Loucy (cell line): ENCODE results near the gene PAK2.
A peak's percentile ranks its signal among the peaks of the same experiment; 100 is the strongest.
"Not testable (repeated sequence)": the region's sequence is repeated elsewhere in the genome, so short reads cannot be mapped to it uniquely, and the experiment has no call there.

Source experiments
- H2AFZ ChIP-seq: fragments of 200-600 bp; sonication (generic); 2 replicates; pipeline ENCODE4 v1.6.0; 2016; ENCODE audit warnings: antibody characterized with exemption, mild to moderate bottlenecking, low read length, moderate library complexity
- H3F3A ChIP-seq: fragments of 200-600 bp; 2 replicates; pipeline ENCODE4 v1.6.0; 2016; ENCODE audit warnings: antibody characterized with exemption, low read depth, mild to moderate bottlenecking
- H3K27me3 ChIP-seq: fragments of 200-600 bp; sonication (generic); 2 replicates; pipeline ENCODE4 v1.6.1; 2014; ENCODE audit warnings: low read length, mild to moderate bottlenecking; ENCODE audit not compliant: insufficient read depth, poor library complexity, severe bottlenecking
- H3K36me3 ChIP-seq: fragments of 200-600 bp; sonication (generic); 2 replicates; pipeline ENCODE4 v1.6.1; 2016; ENCODE audit warnings: low read length; ENCODE audit not compliant: insufficient read depth
- H3K4me1 ChIP-seq: fragments of 200-600 bp; sonication (generic); 2 replicates; pipeline ENCODE4 v1.5.1; 2014; ENCODE audit warnings: low read length, mild to moderate bottlenecking; ENCODE audit not compliant: insufficient read depth, poor library complexity, severe bottlenecking
- H3K4me2 ChIP-seq: fragments of 200-600 bp; sonication (generic); 2 replicates; pipeline ENCODE4 v1.6.0; 2014; ENCODE audit warnings: antibody characterized with exemption, low read length, low read depth, mild to moderate bottlenecking; ENCODE audit not compliant: poor library complexity, severe bottlenecking
- H3K4me3 ChIP-seq: fragments of 200-600 bp; sonication (generic); 2 replicates; pipeline ENCODE4 v1.5.1; 2014; ENCODE audit warnings: low read length, mild to moderate bottlenecking, mixed read lengths; ENCODE audit not compliant: poor library complexity, severe bottlenecking
- H3K79me2 ChIP-seq: fragments of 200-600 bp; sonication (generic); 2 replicates; pipeline ENCODE4 v1.6.1; 2014; ENCODE audit warnings: low read length; ENCODE audit not compliant: insufficient read depth
- H3K9ac ChIP-seq: fragments of 200-600 bp; sonication (generic); 2 replicates; pipeline ENCODE4 v1.6.0; 2014; ENCODE audit warnings: mild to moderate bottlenecking, low read depth, low read length, moderate library complexity; ENCODE audit not compliant: poor library complexity, severe bottlenecking
- H3K9me2 ChIP-seq: fragments of 200-600 bp; sonication (generic); replicated peaks from 2 replicates; pipeline ENCODE4 v1.6.1; 2016; ENCODE audit warnings: low read depth, low read length, mixed read lengths
- H3K9me3 ChIP-seq: fragments of 200-600 bp; sonication (generic); 2 replicates; pipeline ENCODE4 v1.6.1; 2014; ENCODE audit warnings: mild to moderate bottlenecking, antibody characterized with exemption, low read length, low read depth; ENCODE audit not compliant: insufficient read depth
- H4K20me1 ChIP-seq: fragments of 200-600 bp; sonication (generic); 2 replicates; pipeline ENCODE4 v1.6.0; 2014; ENCODE audit warnings: antibody characterized with exemption, low read length, mild to moderate bottlenecking; ENCODE audit not compliant: insufficient read depth, poor library complexity, severe bottlenecking
- EZH2phosphoT487 ChIP-seq: fragments of 200-600 bp; IDR thresholded peaks from 2 replicates; pipeline ENCODE4 v1.6.1; 2018; ENCODE audit warnings: antibody characterized with exemption, mild to moderate bottlenecking, moderate library complexity, borderline replicate concordance
- TF ChIP-seq, protein P1 (sequence below): fragments of 200-600 bp; sonication (generic); conservative IDR thresholded peaks from 2 replicates; pipeline ENCODE4 v1.5.1; 2014; ENCODE audit warnings: mild to moderate bottlenecking, antibody characterized with exemption, low read length

Gene PAK2

GRCh38 chr3:196872316-196872715 is 132.7 kb downstream of the PAK2 start:
- H3K9ac ChIP-seq: no peak overlapping the region
- peaks cover 16% of the 10 kb centered on the region for H3K4me1 ChIP-seq
- peaks cover 91% of the 10 kb centered on the region for H3K79me2 ChIP-seq
- no peak for TF ChIP-seq EZH2phosphoT487
- TF ChIP-seq, protein P1, sequence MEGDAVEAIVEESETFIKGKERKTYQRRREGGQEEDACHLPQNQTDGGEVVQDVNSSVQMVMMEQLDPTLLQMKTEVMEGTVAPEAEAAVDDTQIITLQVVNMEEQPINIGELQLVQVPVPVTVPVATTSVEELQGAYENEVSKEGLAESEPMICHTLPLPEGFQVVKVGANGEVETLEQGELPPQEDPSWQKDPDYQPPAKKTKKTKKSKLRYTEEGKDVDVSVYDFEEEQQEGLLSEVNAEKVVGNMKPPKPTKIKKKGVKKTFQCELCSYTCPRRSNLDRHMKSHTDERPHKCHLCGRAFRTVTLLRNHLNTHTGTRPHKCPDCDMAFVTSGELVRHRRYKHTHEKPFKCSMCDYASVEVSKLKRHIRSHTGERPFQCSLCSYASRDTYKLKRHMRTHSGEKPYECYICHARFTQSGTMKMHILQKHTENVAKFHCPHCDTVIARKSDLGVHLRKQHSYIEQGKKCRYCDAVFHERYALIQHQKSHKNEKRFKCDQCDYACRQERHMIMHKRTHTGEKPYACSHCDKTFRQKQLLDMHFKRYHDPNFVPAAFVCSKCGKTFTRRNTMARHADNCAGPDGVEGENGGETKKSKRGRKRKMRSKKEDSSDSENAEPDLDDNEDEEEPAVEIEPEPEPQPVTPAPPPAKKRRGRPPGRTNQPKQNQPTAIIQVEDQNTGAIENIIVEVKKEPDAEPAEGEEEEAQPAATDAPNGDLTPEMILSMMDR: no peak
- no peaks in the 10 kb centered on the region for H3F3A ChIP-seq
- H3K4me3 ChIP-seq: no peak overlapping the region
- peaks cover 68% of the 10 kb centered on the region for H4K20me1 ChIP-seq
- peak overlapping the region; percentile 79 for H3K4me2 ChIP-seq
- no peaks in the 10 kb centered on the region for H3K27me3 ChIP-seq
- H2AFZ ChIP-seq: no peak overlapping the region
- no peaks in the 10 kb centered on the region for H3K9me2 ChIP-seq
- no peaks in the 10 kb centered on the region for H3K36me3 ChIP-seq
- no peaks in the 10 kb centered on the region for H3K9me3 ChIP-seq

DNA sequence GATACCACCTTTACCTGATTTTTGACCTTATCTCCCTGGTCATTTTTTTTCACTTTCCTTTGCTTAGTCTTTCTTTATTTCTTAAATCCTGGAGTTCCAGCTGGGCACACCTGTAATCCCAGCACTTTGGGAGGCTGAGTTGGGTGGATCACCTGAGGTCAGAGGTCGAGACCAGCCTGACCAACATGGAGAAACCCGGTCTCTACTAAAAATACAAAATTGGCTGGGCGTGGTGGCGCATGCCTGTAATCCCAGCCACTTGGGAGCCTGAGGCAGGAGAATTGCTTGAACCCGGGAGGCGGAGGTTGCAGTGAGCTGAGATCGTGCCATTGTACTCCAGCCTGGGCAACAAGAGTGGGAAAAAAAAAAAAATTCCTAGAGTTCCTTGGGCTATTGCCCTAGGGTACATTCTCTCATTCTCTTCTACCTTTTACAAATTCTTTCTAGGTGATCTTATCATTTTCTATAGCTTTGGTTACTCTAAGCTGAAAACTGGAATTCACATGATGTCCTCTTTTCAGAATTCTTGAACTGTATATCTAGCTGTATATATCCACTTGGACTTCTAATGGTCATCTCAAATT is 134.9 kb downstream of the PAK2 start:
- H3K9ac ChIP-seq, H3K9me2 ChIP-seq, H3K27me3 ChIP-seq, H3K9me3 ChIP-seq, H3K36me3 ChIP-seq, H3K4me3 ChIP-seq, H3F3A ChIP-seq, H2AFZ ChIP-seq: not testable (repeated sequence)
- peaks cover 62% of the 10 kb centered on the region for H4K20me1 ChIP-seq
- H3K4me1 ChIP-seq: peaks cover 17% of the 10 kb centered on the region
- peaks cover 95% of the 10 kb centered on the region for H3K79me2 ChIP-seq
- H3K4me2 ChIP-seq: peak overlapping the region; percentile 25

DNA sequence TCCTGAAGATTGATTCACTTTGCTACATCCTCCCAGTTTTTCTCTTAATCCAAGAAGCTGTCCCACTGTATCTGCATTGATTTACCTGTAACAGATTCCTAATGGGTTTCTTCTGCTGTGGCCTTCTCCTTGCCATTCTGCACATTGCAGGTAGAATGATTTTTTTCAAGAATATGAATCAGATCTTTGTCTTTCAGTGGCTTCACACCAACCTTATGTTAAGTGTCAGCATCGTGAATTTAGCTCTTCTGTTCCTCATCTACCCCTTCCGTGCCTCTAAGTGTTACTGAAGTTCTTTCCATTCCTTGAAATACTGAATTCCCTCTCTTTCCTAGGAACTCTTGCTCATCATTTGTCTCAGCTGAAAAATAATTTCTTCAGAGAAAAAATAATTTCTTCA is 135.6 kb downstream of the PAK2 start:
- Histone ChIP-seq H3K9me3 (no peaks in the 10 kb centered on the region), H3K36me3 (no peaks in the 10 kb centered on the region), H4K20me1 (peaks cover 55% of the 10 kb centered on the region), H3K4me1 (peaks cover 12% of the 10 kb centered on the region), H3K4me3 (no peak overlapping the region), H3K9me2 (no peaks in the 10 kb centered on the region), H3K79me2 (peaks cover 95% of the 10 kb centered on the region), H3K9ac (no peak overlapping the region), H2AFZ (no peak overlapping the region), H3K4me2 (peak overlapping the region; percentile 25), H3K27me3 (no peaks in the 10 kb centered on the region), H3F3A (no peaks in the 10 kb centered on the region)
- no peak for TF ChIP-seq EZH2phosphoT487
- TF ChIP-seq, protein P1: no peak
